ENCODE data around the gene PLA2G6. TPM values are rescaled to one million over a fixed set of nuclear protein-coding genes. Genes with fewer than 3 reads are reported as not detected.

Gene PLA2G6
- total and polyA plus RNA-seq, 2 of the 13 experiments (the other 11 are each of a cell fraction or from before 2014, with no cell fraction given): 4.8 to 11.5 TPM

DNA sequence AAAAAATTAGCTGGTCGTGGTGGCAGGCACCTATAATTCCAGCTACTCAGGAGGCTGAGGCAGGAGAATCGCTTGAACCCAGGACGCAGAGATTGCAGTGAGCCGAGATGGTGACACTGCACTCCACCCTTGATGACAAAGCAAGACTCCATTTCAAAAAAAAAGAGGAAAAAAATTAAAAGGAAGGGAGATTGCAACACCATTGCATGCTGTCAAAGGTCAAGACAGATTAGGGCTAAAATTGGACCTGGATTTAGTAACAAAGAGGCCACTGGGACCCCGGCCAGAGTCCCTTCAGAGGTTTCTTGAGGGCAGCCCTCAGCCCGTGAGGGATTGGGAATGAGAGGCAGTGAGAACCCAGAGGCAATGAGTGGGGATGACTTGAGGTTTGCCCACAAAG, 11.9 kb upstream of the PLA2G6 start (continued):
- TF ChIP-seq KDM6A (CRISPR knock-in tag; IDR thresholded peaks at IDR 0.05; ENCODE audit: low read depth) (no peak), ZNF329 (CRISPR knock-in tag; IDR thresholded peaks at IDR 0.05; ENCODE audit: low read depth) (no peak), ZFP62 (CRISPR knock-in tag; IDR thresholded peaks at IDR 0.05) (no peak), GATAD2A (CRISPR knock-in tag; IDR thresholded peaks at IDR 0.05) (peak; percentile 44), ZMYM4 (CRISPR knock-in tag; IDR thresholded peaks at IDR 0.05) (no peak), SOX13 (IDR thresholded peaks at IDR 0.05) (no peak), SOX13 (CRISPR knock-in tag; conservative IDR thresholded peaks at IDR 0.05 in 1 of 2, IDR thresholded peaks at IDR 0.05 in 1 of 2) (peak in 1 of 2 experiments; percentile 63; a peak in 1 of 4 replicates), RFXAP (CRISPR knock-in tag; IDR thresholded peaks at IDR 0.05; ENCODE audit: borderline replicate concordance) (no peak), FOXJ3 (CRISPR knock-in tag; IDR thresholded peaks at IDR 0.05; ENCODE audit: borderline replicate concordance) (peak; percentile 42; the same call in 1 of the 2 replicates), SOX5 (CRISPR knock-in tag; IDR thresholded peaks at IDR 0.05; ENCODE audit: borderline replicate concordance) (peak; percentile 39; the same call in 1 of the 2 replicates), NCOR1 (IDR thresholded peaks at IDR 0.05; ENCODE audit: borderline replicate concordance, low read length) (peak; percentile 64; the same call in 1 of the 2 replicates), SATB2 (CRISPR knock-in tag; IDR thresholded peaks at IDR 0.05) (no peak), HDAC2 (CRISPR knock-in tag; IDR thresholded peaks at IDR 0.05) (0 out of 2 replicates have a peak, but pooled peaks have one; percentile 37), ZNF296 (CRISPR knock-in tag; conservative IDR thresholded peaks at IDR 0.05) (no peak), MEF2D (CRISPR knock-in tag; IDR thresholded peaks at IDR 0.05) (peak; percentile 98), LCORL (IDR thresholded peaks at IDR 0.05) (no peak), LCORL (CRISPR knock-in tag; IDR thresholded peaks at IDR 0.05) (peak; percentile 58; the same call in 1 of the 2 replicates), ARHGAP35 (CRISPR knock-in tag; IDR thresholded peaks at IDR 0.05; ENCODE audit: borderline replicate concordance) (no peak), CEBPG (CRISPR knock-in tag; IDR thresholded peaks at IDR 0.05) (peak; percentile 88)
- TF ChIP-seq, protein P1, sequence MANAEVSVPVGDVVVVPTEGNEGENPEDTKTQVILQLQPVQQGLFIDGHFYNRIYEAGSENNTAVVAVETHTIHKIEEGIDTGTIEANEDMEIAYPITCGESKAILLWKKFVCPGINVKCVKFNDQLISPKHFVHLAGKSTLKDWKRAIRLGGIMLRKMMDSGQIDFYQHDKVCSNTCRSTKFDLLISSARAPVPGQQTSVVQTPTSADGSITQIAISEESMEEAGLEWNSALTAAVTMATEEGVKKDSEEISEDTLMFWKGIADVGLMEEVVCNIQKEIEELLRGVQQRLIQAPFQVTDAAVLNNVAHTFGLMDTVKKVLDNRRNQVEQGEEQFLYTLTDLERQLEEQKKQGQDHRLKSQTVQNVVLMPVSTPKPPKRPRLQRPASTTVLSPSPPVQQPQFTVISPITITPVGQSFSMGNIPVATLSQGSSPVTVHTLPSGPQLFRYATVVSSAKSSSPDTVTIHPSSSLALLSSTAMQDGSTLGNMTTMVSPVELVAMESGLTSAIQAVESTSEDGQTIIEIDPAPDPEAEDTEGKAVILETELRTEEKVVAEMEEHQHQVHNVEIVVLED (CRISPR knock-in tag; IDR thresholded peaks at IDR 0.05; ENCODE audit: borderline replicate concordance): no peak
- TF ChIP-seq, protein P2, sequence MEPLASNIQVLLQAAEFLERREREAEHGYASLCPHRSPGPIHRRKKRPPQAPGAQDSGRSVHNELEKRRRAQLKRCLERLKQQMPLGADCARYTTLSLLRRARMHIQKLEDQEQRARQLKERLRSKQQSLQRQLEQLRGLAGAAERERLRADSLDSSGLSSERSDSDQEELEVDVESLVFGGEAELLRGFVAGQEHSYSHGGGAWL (CRISPR knock-in tag; IDR thresholded peaks at IDR 0.05): no peak
- TF ChIP-seq, protein P3, sequence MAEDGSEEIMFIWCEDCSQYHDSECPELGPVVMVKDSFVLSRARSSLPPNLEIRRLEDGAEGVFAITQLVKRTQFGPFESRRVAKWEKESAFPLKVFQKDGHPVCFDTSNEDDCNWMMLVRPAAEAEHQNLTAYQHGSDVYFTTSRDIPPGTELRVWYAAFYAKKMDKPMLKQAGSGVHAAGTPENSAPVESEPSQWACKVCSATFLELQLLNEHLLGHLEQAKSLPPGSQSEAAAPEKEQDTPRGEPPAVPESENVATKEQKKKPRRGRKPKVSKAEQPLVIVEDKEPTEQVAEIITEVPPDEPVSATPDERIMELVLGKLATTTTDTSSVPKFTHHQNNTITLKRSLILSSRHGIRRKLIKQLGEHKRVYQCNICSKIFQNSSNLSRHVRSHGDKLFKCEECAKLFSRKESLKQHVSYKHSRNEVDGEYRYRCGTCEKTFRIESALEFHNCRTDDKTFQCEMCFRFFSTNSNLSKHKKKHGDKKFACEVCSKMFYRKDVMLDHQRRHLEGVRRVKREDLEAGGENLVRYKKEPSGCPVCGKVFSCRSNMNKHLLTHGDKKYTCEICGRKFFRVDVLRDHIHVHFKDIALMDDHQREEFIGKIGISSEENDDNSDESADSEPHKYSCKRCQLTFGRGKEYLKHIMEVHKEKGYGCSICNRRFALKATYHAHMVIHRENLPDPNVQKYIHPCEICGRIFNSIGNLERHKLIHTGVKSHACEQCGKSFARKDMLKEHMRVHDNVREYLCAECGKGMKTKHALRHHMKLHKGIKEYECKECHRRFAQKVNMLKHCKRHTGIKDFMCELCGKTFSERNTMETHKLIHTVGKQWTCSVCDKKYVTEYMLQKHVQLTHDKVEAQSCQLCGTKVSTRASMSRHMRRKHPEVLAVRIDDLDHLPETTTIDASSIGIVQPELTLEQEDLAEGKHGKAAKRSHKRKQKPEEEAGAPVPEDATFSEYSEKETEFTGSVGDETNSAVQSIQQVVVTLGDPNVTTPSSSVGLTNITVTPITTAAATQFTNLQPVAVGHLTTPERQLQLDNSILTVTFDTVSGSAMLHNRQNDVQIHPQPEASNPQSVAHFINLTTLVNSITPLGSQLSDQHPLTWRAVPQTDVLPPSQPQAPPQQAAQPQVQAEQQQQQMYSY (CRISPR knock-in tag; IDR thresholded peaks at IDR 0.05): no peak
- TF ChIP-seq, protein P4, sequence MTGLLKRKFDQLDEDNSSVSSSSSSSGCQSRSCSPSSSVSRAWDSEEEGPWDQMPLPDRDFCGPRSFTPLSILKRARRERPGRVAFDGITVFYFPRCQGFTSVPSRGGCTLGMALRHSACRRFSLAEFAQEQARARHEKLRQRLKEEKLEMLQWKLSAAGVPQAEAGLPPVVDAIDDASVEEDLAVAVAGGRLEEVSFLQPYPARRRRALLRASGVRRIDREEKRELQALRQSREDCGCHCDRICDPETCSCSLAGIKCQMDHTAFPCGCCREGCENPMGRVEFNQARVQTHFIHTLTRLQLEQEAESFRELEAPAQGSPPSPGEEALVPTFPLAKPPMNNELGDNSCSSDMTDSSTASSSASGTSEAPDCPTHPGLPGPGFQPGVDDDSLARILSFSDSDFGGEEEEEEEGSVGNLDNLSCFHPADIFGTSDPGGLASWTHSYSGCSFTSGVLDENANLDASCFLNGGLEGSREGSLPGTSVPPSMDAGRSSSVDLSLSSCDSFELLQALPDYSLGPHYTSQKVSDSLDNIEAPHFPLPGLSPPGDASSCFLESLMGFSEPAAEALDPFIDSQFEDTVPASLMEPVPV (CRISPR knock-in tag; IDR thresholded peaks at IDR 0.05): no peak
- TF ChIP-seq, protein P5, sequence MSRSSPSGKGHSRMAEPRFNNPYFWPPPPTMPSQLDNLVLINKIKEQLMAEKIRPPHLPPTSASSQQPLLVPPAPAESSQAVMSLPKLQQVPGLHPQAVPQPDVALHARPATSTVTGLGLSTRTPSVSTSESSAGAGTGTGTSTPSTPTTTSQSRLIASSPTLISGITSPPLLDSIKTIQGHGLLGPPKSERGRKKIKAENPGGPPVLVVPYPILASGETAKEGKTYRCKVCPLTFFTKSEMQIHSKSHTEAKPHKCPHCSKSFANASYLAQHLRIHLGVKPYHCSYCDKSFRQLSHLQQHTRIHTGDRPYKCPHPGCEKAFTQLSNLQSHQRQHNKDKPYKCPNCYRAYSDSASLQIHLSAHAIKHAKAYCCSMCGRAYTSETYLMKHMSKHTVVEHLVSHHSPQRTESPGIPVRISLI (CRISPR knock-in tag; IDR thresholded peaks at IDR 0.05; ENCODE audit: borderline replicate concordance): peak; percentile 92
